Measurements from ENCODE around the gene PTPRR. TPM values are rescaled to one million over a fixed set of nuclear protein-coding genes. Genes with fewer than 3 reads are reported as not detected.

Gene PTPRR
- total and polyA plus RNA-seq, 10 of the 15 experiments (the other 5 are each of a cell fraction or from before 2014, with no cell fraction given): 0.14 to 3.1 (median 0.42) TPM

GRCh38 chr12:70722584-70723343 is 197.8 kb downstream of the PTPRR start (continued):
- no peak for TF ChIP-seq NKRF (conservative IDR thresholded peaks at IDR 0.05)
- peak; percentile 92 for TF ChIP-seq PKNOX1 (IDR thresholded peaks at IDR 0.05)
- TF ChIP-seq ESRRA (IDR thresholded peaks at IDR 0.05; ENCODE audit: low read length): no peak
- no peak for TF ChIP-seq FOS (IDR thresholded peaks at IDR 0.05; ENCODE audit: borderline replicate concordance, extremely low read depth, insufficient read length)
- no peak for TF ChIP-seq NRF1 (conservative IDR thresholded peaks at IDR 0.05; ENCODE audit: low read depth, low read length)
- TF ChIP-seq CEBPB (IDR thresholded peaks at IDR 0.05; ENCODE audit: borderline replicate concordance in 1 of 2, low read depth in 2 of 2, low read length in 2 of 2): no peak
- no peak for TF ChIP-seq ZBTB33 (IDR thresholded peaks at IDR 0.05)
- TF ChIP-seq PBX3 (IDR thresholded peaks at IDR 0.05; ENCODE audit: insufficient replicate concordance, low read depth, low read length): peak; percentile 60
- TF ChIP-seq ZBTB4 (CRISPR knock-in tag; IDR thresholded peaks at IDR 0.05): no peak
- TF ChIP-seq MYB (IDR thresholded peaks at IDR 0.05; ENCODE audit: borderline replicate concordance, low read depth, low read length): no peak
